Measurements from ENCODE around the gene RPS6KA2.

Gene RPS6KA2

GRCh38 chr6:166613027-166613426 lies 14.0 kb downstream of the RPS6KA2 start:
- DNase-seq = no peak

- no peak for DNase-seq
These were observed 14.6 kb downstream of the RPS6KA2 start for GRCh38 chr6:166612471-166612881.

GRCh38 chr6:166611631-166612030 lies 15.4 kb downstream of the RPS6KA2 start:
- DNase-seq = no peak

- no peak for DNase-seq
These were observed 17.0 kb downstream of the RPS6KA2 start for GRCh38 chr6:166610069-166610468.

GRCh38 chr6:166608774-166609173 lies 18.3 kb downstream of the RPS6KA2 start:
- DNase-seq = no peak

- DNase-seq = no peak
These were observed 21.3 kb downstream of the RPS6KA2 start for GRCh38 chr6:166605752-166606151.

- DNase-seq = no peak
These were observed 22.1 kb downstream of the RPS6KA2 start for GRCh38 chr6:166604911-166605310.

GRCh38 chr6:166604328-166604727 lies 22.7 kb downstream of the RPS6KA2 start:
- no peak for DNase-seq

GRCh38 chr6:166603043-166603690 lies 23.9 kb downstream of the RPS6KA2 start:
- no peak for DNase-seq

GRCh38 chr6:166601956-166602355 lies 25.1 kb downstream of the RPS6KA2 start:
- no peak for DNase-seq

GRCh38 chr6:166600931-166601330 lies 26.1 kb downstream of the RPS6KA2 start:
- no peak for DNase-seq

- DNase-seq = no peak
These were observed 27.8 kb downstream of the RPS6KA2 start for GRCh38 chr6:166599205-166599604.

- no peak for DNase-seq
These were observed 28.5 kb downstream of the RPS6KA2 start for GRCh38 chr6:166598441-166599138.

GRCh38 chr6:166597711-166598440 lies 29.2 kb downstream of the RPS6KA2 start:
- no peak for DNase-seq

GRCh38 chr6:166596776-166597507 lies 30.1 kb downstream of the RPS6KA2 start:
- DNase-seq = no peak

GRCh38 chr6:166595949-166596348 lies 31.1 kb downstream of the RPS6KA2 start:
- no peak for DNase-seq

GRCh38 chr6:166595061-166595780 lies 31.8 kb downstream of the RPS6KA2 start:
- no peak for DNase-seq

GRCh38 chr6:166592821-166593220 lies 34.2 kb downstream of the RPS6KA2 start:
- DNase-seq = no peak

- no peak for DNase-seq
These were observed 35.0 kb downstream of the RPS6KA2 start for GRCh38 chr6:166591961-166592520.

- DNase-seq = no peak
These were observed 36.0 kb downstream of the RPS6KA2 start for GRCh38 chr6:166591026-166591425.

GRCh38 chr6:166589786-166590574 lies 37.1 kb downstream of the RPS6KA2 start:
- DNase-seq = no peak

Measured in activated T-cell treated with anti-CD3 and anti-CD28 coated beads, Interleukin-2, amount 50 U/mL, for 1 hour (primary cell).